GM18951 (cell line): ENCODE data around the gene ALDH8A1.

Experiments
- POLR2A ChIP-seq: IDR thresholded peaks from 4 replicates; pipeline ENCODE4 v1.6.1; 2011; ENCODE audit warnings: mild to moderate bottlenecking; ENCODE audit not compliant: insufficient read length, insufficient read depth; ENCODE audit errors: extremely low read depth
- in situ Hi-C: fragments of 300-500 bp; cut with MboI; formaldehyde crosslinking; loops from one replicate; pipeline ENCODE4 v1.12.0; 2022; ENCODE audit warnings: low sequenced_read_pairs, mixed read lengths, inconsistent platforms; ENCODE audit not compliant: unreplicated experiment

ALDH8A1 gene

DNA sequence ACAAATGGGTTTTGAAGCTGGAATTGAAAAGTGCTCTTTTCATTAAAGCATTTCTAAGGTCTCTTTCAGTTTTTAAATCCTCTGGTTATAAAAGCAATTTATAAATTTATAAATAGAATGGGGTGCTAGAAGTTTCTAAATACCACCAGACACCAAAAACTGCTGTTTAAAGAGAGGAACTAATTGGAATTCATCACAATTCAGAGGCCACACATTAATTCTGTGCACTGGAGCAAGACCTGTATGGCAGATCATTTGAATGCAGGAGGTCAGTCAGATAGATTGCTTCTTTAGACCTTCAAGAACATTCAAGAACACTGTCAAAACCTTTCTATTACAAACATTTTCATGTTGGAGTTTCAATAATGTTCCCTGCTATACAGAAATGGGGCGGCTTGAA, 55.1 kb downstream of the ALDH8A1 start:
- in situ Hi-C loops, result loop anchor here (25.0 kb wide), 2 partner anchors 257 to 732 kb away; no protein-coding TSS in a partner anchor
- no peak for TF ChIP-seq POLR2A

- no peak for TF ChIP-seq POLR2A
- in situ Hi-C loops, result loop anchor here (25.0 kb wide), 2 partner anchors 255 to 730 kb away; no protein-coding TSS in a partner anchor
Observed at GRCh38 chr6:134892362-134892761, 57.5 kb downstream of the ALDH8A1 start.

DNA sequence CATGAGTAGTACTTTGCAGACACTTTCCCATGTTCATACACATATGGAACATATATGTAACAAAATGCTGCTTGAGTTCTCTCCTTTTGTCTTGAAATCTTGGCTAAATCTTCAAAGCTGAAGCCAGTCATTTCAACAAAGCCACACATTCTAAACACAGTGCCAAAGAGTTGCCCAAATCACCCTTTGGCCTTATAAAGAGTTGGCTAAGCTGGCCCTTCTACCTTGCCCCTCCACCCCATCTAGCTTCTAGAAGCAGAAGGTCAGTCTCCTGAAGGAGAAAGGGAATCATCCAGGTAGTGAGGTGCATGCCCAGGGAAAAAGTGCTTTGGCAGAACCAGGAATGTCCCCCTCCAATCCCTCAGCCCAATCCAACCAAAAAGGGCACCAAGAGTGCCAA, 58.3 kb downstream of the ALDH8A1 start:
- TF ChIP-seq POLR2A, result no peak
- in situ Hi-C loops, result loop anchor here (25.0 kb wide), 2 partner anchors 254 to 729 kb away; no protein-coding TSS in a partner anchor

- in situ Hi-C loops, result loop anchor here (25.0 kb wide), 2 partner anchors 251 to 726 kb away; no protein-coding TSS in a partner anchor
- TF ChIP-seq POLR2A, result no peak
Observed at GRCh38 chr6:134888316-134888715, 61.6 kb downstream of the ALDH8A1 start.

GRCh38 chr6:134884752-134885151, 65.1 kb downstream of the ALDH8A1 start:
- in situ Hi-C loops, result loop anchor here (25.0 kb wide), 2 partner anchors 247 to 722 kb away; no protein-coding TSS in a partner anchor
- TF ChIP-seq POLR2A, result no peak

DNA sequence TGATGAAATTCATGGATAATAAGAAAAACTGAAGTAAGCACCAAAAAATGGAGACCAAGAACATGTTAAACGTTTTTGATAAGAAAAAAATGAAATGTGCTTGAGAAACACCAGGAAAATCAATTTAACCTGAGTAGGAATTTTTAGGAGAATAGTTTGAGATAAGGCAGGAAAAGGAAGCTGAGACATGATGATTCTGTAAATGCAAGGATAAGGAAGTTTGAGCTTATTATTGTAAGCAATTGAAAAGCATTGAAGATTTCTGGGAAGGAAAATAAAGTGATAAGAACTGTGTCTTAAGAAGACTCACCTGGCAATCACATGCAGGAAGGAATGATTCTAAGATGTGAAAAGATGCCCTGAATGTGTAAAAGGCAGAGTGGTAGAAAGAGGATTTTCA, 66.6 kb downstream of the ALDH8A1 start:
- in situ Hi-C loops, result loop anchor here (25.0 kb wide), 2 partner anchors 246 to 721 kb away; no protein-coding TSS in a partner anchor
- TF ChIP-seq POLR2A, result no peak

DNA sequence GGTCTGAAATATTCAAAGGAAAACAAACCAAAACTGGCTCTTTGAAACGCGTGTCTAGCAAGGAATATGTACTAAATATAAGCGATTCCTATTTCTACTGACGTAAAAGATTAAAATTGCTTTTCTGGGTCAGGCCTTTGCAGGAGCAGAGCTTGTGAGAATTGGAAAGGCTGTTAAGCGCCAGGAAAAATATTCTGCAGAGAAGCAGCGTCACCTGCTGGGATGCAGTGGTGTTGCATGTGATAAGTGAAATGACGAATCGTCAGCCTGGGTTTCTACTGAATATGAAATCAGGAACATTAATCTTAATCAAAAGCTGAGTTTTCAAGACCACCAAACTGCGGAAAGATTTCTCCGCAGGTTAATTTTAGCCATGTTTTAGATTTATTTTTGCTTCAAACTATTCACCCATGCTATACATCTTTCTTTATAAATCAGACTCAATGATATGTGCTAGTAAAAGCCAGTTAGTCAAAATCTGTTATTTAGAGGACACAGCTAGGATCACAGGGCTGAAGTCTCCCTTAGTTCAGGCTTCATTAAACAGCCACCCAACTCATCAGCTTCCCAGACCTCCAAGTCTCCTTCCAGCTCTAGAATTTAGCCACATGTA, 67.4 kb downstream of the ALDH8A1 start:
- no peak for TF ChIP-seq POLR2A
- in situ Hi-C loops, result loop anchor here (25.0 kb wide), 2 partner anchors 245 to 720 kb away; no protein-coding TSS in a partner anchor

DNA sequence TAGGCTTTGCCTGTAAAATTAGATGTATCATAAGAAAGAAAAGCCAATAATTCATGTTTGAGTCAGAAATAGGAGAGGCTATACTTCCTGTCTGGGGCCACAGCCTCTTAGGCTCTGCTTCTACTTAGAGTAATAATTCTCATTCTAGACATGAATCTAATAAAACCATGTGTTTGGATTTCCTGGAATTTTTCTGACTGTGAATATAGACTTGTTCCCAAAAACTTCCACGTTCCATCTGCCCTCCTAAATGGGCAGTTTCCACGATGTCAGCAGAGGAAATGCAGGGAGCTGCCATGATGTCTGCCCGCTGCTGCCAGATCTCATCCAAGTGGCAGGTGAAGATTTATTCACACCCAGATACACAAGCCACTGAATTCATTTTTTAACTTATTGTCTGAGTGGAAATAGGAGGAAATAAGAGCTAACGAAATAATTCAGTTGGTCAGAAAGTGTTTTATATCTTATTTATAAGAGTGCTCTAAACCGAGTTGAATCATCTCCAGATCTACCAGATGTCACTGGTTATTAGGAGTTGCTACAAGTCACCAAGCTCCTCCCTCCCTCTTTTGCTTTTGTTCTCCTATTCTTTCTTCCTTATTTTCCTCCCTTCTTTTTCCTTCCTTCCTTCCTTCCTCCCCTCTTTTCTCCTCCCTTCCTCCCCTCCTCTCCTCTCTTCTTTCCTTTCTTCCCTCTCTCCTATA, 69.3 kb downstream of the ALDH8A1 start:
- in situ Hi-C loops, result loop anchor here (25.0 kb wide), 2 partner anchors 243 to 718 kb away; no protein-coding TSS in a partner anchor
- no peak for TF ChIP-seq POLR2A

GRCh38 chr6:134878136-134878535, 71.8 kb downstream of the ALDH8A1 start:
- in situ Hi-C loops, result loop anchor here (25.0 kb wide), 2 partner anchors 241 to 716 kb away; no protein-coding TSS in a partner anchor
- no peak for TF ChIP-seq POLR2A

DNA sequence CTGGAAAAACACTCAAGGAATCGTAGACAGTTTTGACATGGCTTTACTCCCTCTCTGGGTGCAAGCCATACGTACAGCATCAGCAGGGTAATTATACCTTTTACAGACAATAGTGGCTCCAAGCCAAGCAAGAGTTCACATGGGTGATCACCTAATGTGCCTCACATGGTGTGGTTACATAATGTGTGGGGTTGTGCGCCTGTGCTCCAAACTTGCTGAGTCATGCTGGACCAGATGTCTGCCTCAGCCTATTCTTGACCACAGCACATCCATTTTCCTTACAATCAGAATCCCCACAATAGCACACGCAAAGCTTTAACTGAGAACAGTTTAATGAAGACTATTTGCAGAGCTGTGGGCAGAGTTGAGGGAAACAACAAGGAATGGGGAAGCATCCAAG, 74.5 kb downstream of the ALDH8A1 start:
- no peak for TF ChIP-seq POLR2A
- in situ Hi-C loops, result loop anchor here (25.0 kb wide), 2 partner anchors 238 to 713 kb away; no protein-coding TSS in a partner anchor

DNA sequence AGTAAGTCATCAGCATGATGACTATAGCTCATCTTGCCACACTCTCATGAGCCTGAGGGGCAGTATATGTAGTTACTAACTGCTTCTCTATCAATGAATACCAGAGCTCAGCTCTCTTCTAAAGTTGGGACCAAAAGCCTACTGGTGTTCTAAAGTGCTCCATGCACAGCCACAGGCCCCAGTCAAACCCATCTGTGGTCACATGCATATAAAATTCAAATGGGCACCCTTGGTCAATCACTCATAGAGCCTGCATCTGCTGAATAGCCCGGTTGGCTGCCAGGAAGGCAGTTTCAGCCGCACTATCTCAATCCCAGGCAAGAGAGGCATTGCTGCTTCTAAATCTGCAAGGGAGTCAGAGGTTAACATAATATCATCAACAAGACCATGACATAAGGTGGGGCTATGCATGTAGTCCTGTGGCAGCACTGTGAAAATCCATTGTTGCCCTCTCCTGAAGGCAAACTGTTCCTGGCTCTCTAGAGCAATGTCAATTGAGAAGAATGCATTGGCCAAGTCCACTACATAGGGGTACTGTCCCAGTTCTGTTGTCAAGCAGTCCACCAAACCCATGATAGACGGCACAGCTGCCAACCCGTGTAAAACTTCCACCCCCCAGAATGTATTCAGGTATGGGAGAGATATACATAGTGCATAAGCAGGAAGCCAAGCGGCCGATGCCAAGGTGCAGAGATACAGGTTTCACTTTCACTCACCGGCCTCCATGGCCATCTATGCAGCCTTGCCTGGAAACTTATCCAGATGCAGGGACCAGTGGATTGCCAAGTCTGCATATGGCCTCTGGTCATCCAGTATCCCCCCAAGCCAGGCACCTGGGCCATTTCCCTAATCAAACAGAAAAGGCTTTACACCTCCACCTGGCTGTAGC, 76.2 kb downstream of the ALDH8A1 start:
- in situ Hi-C loops, result no loop called here
- TF ChIP-seq POLR2A, result no peak

- no peak for TF ChIP-seq POLR2A
- in situ Hi-C loops, result no loop called here
Observed at GRCh38 chr6:134870677-134871498, 79.0 kb downstream of the ALDH8A1 start.
